H9 (cell line): ENCODE results near the gene YEATS4. TPM values are rescaled to one million over a fixed set of nuclear protein-coding genes. Genes with fewer than 3 reads are reported as not detected.

Source experiments
- DNase-seq: peaks from one replicate; pipeline ENCODE4 v3.0.0-alpha.2; 2017
- H2AFZ ChIP-seq: one replicate; pipeline ENCODE4 v1.6.1; 2013; ENCODE audit warnings: mild to moderate bottlenecking, low read length, control low read depth, moderate library complexity
- H2AK5ac ChIP-seq: 2 replicates; pipeline ENCODE4 v1.6.1; 2013; ENCODE audit warnings: low read length, control low read depth, mixed read lengths; ENCODE audit not compliant: insufficient read length
- H2BK120ac ChIP-seq: one replicate; pipeline ENCODE4 v1.6.1; 2013; ENCODE audit warnings: low read depth, mild to moderate bottlenecking, low read length, control low read depth, inconsistent platforms; ENCODE audit not compliant: poor library complexity, severe bottlenecking
- H2BK12ac ChIP-seq: 2 replicates; pipeline ENCODE4 v1.6.1; 2013; ENCODE audit warnings: low read length, control low read depth, mixed read lengths, low read depth; ENCODE audit not compliant: insufficient read length
- H2BK15ac ChIP-seq: 2 replicates; pipeline ENCODE4 v1.6.1; 2013; ENCODE audit warnings: low read depth, low read length, control low read depth
- H2BK20ac ChIP-seq: one replicate; pipeline ENCODE4 v1.6.1; 2013; ENCODE audit warnings: low read depth, mild to moderate bottlenecking, low read length, control low read depth, inconsistent platforms; ENCODE audit not compliant: poor library complexity, severe bottlenecking
- H2BK5ac ChIP-seq: 2 replicates; pipeline ENCODE4 v1.6.1; 2013; ENCODE audit warnings: low read length, control low read depth, mixed read lengths; ENCODE audit not compliant: insufficient read length
- H3K14ac ChIP-seq: 2 replicates; pipeline ENCODE4 v1.6.1; 2013; ENCODE audit warnings: low read length, control low read depth; ENCODE audit not compliant: insufficient read depth
- H3K18ac ChIP-seq: 2 replicates; pipeline ENCODE4 v1.6.1; 2013; ENCODE audit warnings: low read depth, mild to moderate bottlenecking, mixed read lengths, low read length, control low read depth; ENCODE audit not compliant: insufficient read length
- H3K23ac ChIP-seq: 2 replicates; pipeline ENCODE4 v1.6.1; 2013; ENCODE audit warnings: low read length, control low read depth, mixed read lengths, low read depth; ENCODE audit not compliant: insufficient read length
- H3K23me2 ChIP-seq: 2 replicates; pipeline ENCODE4 v1.6.1; 2013; ENCODE audit warnings: low read depth, mild to moderate bottlenecking, mixed read lengths, low read length, control low read depth; ENCODE audit not compliant: insufficient read length, poor library complexity, severe bottlenecking
- H3K27ac ChIP-seq: 2 replicates; pipeline ENCODE4 v1.5.1; 2013; ENCODE audit warnings: low read length, control low read depth, mixed read lengths, low read depth; ENCODE audit not compliant: insufficient read length
- H3K27me3 ChIP-seq: 2 replicates; pipeline ENCODE4 v1.6.1; 2013; ENCODE audit warnings: low read length, control low read depth, inconsistent platforms; ENCODE audit not compliant: insufficient read depth
- H3K4ac ChIP-seq: 2 replicates; pipeline ENCODE4 v1.6.1; 2013; ENCODE audit warnings: low read depth, mild to moderate bottlenecking, control low read depth, inconsistent platforms, low read length, moderate library complexity
- H3K4me1 ChIP-seq: 2 replicates; pipeline ENCODE4 v1.6.1; 2013; ENCODE audit warnings: low read length, control low read depth, inconsistent platforms; ENCODE audit not compliant: insufficient read depth
- H3K4me2 ChIP-seq: 2 replicates; pipeline ENCODE4 v1.6.1; 2013; ENCODE audit warnings: low read length, control low read depth, mixed read lengths; ENCODE audit not compliant: insufficient read length, insufficient read depth
- H3K56ac ChIP-seq: 2 replicates; pipeline ENCODE4 v1.6.1; 2013; ENCODE audit warnings: low read depth, mild to moderate bottlenecking, mixed read lengths, low read length, control low read depth; ENCODE audit not compliant: insufficient read length
- H3K79me1 ChIP-seq: 2 replicates; pipeline ENCODE4 v1.6.1; 2013; ENCODE audit warnings: low read depth, mild to moderate bottlenecking, moderate library complexity, low read length, control low read depth, inconsistent platforms; ENCODE audit not compliant: insufficient read depth, poor library complexity, severe bottlenecking
- H3K79me2 ChIP-seq: 2 replicates; pipeline ENCODE4 v1.6.1; 2013; ENCODE audit warnings: low read length, control low read depth, inconsistent platforms; ENCODE audit not compliant: insufficient read depth
- H3K9ac ChIP-seq: 2 replicates; pipeline ENCODE4 v1.6.1; 2013; ENCODE audit warnings: low read length, control low read depth, mixed read lengths; ENCODE audit not compliant: insufficient read length; ENCODE audit errors: extremely low read depth
- H3K9me3 ChIP-seq: one replicate; pipeline ENCODE4 v1.6.1; 2013; ENCODE audit warnings: low read depth, low read length, inconsistent platforms; ENCODE audit not compliant: control insufficient read depth
- H3T11ph ChIP-seq: one replicate; pipeline ENCODE4 v1.6.1; 2013; ENCODE audit warnings: mild to moderate bottlenecking, low read length, control low read depth, inconsistent platforms
- H4K20me1 ChIP-seq: one replicate; pipeline ENCODE4 v1.6.1; 2013; ENCODE audit not compliant: control insufficient read depth, insufficient read length, insufficient read depth
- H4K5ac ChIP-seq: 2 replicates; pipeline ENCODE4 v1.6.1; 2013; ENCODE audit warnings: low read depth, mild to moderate bottlenecking, mixed read lengths, low read length, control low read depth; ENCODE audit not compliant: insufficient read length
- H4K8ac ChIP-seq: replicated peaks from 2 replicates; pipeline ENCODE4 v1.6.1; 2013; ENCODE audit warnings: low read length, control low read depth, mixed read lengths, low read depth; ENCODE audit not compliant: insufficient read length
- H4K91ac ChIP-seq: 2 replicates; pipeline ENCODE4 v1.6.1; 2013; ENCODE audit warnings: low read depth, mild to moderate bottlenecking, moderate library complexity, mixed read lengths, low read length, control low read depth; ENCODE audit not compliant: insufficient read length
- H3K27ac Mint-ChIP-seq, 3 experiments: 2 replicates in 2 of 3; 3 replicates in 1 of 3; pipeline ENCODE4 v1.8.0; 2020 to 2021; ENCODE audit warnings: mixed read lengths in 3 of 3, mild to moderate bottlenecking in 1 of 3, moderate library complexity in 1 of 3
- H3K27me3 Mint-ChIP-seq: 2 replicates; pipeline ENCODE4 v1.8.0; 2021; ENCODE audit warnings: low read depth, mild to moderate bottlenecking, moderate library complexity, mixed read lengths
- H3K36me3 Mint-ChIP-seq, 3 experiments: 2 replicates in 2 of 3; 3 replicates in 1 of 3; pipeline ENCODE4 v1.8.0; 2020 to 2021; ENCODE audit warnings: low read depth in 3 of 3, mixed read lengths in 3 of 3; ENCODE audit not compliant: insufficient read depth in 1 of 3
- H3K4me1 Mint-ChIP-seq, 2 experiments: 2 replicates each; pipeline ENCODE4 v1.8.0; 2020; ENCODE audit warnings: mixed read lengths in 2 of 2
- H3K4me3 Mint-ChIP-seq, 2 experiments: 2 replicates in 1 of 2; 3 replicates in 1 of 2; pipeline ENCODE4 v1.8.0; 2020 to 2021; ENCODE audit warnings: mild to moderate bottlenecking in 2 of 2, mixed read lengths in 2 of 2, moderate library complexity in 1 of 2
- H3K9me3 Mint-ChIP-seq, 2 experiments: 2 replicates in 1 of 2; 3 replicates in 1 of 2; pipeline ENCODE4 v1.8.0; 2020; ENCODE audit warnings: mild to moderate bottlenecking in 2 of 2, mixed read lengths in 2 of 2, moderate library complexity in 1 of 2
- WGBS: extraction: QIAGEN DNeasy Blood & Tissue Kit; methylation state at CpG from one replicate; pipeline ENCODE4 v1.1.7; 2013; ENCODE audit warnings: missing lambda C conversion rate, low lambda C conversion rate, mixed read lengths; ENCODE audit not compliant: insufficient read length; ENCODE audit errors: extremely low coverage; 5-methylcytosine and 5-hydroxymethylcytosine counted together
- total RNA-seq: library from RNA; stranded (reverse); gene quantifications from 2 replicates; pipeline ENCODE4 v1.2.1, GENCODE V29; 2021
- TF ChIP-seq, protein P1 (sequence below): fragments of 200-600 bp; sonication (generic); conservative IDR thresholded peaks from 3 replicates; pipeline ENCODE4 v1.8.0; 2021; ENCODE audit warnings: antibody characterized with exemption, mild to moderate bottlenecking

Gene YEATS4
- total RNA-seq, 1 experiment from 2014 or later, result 35.6 TPM

DNA sequence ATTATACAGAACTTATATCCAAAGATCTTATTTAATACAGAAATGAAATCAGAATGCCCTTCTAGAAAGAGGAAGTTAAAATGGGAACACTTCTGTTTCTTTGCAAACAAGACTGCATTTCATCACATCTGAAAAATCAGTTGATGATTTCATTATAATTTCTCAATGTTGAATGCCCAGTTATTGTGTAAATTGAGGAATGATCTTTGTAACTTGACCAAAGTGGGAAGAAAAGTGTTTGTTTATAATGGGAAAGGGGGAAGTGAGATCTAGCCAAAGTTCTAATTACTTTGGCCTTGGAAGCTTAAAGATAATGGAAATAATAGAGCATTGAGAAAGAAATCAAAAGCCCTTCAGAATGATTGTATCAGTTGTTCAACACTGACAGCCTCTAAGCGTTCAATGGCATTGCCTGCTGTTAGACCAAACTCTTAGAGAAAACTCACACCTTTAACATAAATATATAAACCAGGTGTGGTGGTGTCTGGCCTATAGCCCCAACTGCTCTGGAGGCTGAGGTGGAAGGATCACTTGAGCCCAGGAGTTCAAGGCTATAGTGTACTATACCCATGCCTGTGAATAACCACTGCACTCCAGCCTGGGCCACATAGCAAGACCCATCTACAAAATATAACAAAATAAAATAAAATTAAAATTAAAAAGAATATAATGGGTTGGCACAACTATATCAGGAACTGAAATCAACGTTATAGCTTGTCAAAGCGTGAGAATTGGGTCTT lies 21.3 kb upstream of the YEATS4 start:
- no peak overlapping the region for H3K9ac ChIP-seq

More for the DNA sequence above, 21.3 kb upstream of the YEATS4 start:
- Histone ChIP-seq H3K4me2 (no peak overlapping the region), H2BK120ac (no peak overlapping the region), H2BK5ac (no peak overlapping the region), H3K23ac (no peak overlapping the region), H2AK5ac (no peak overlapping the region), H2BK20ac (no peak overlapping the region), H3K27me3 (no peaks in the 10 kb centered on the region), H4K5ac (no peak overlapping the region), H4K8ac (no peak overlapping the region), H3K9me3 (no peaks in the 10 kb centered on the region), H2BK15ac (no peak overlapping the region), H3K4ac (no peak overlapping the region), H2AFZ (no peak overlapping the region), H3K23me2 (no peaks in the 10 kb centered on the region), H3K79me1 (no peaks in the 10 kb centered on the region), H3K14ac (no peak overlapping the region), H2BK12ac (no peak overlapping the region), H3K4me1 (no peaks in the 10 kb centered on the region), H4K20me1 (no peaks in the 10 kb centered on the region), H3T11ph (no peak overlapping the region), H3K18ac (no peak overlapping the region), H3K56ac (no peak overlapping the region), H4K91ac (no peak overlapping the region), H3K27ac (no peak overlapping the region), H3K79me2 (no peaks in the 10 kb centered on the region)
- Mint-ChIP-seq H3K27me3 (no peaks in the 10 kb centered on the region; the same call in 1 of the 2 replicates), H3K27ac (no peak overlapping the region), H3K9me3 (no peaks in the 10 kb centered on the region), H3K36me3 (no peaks in the 10 kb centered on the region), H3K4me1 (peaks cover 2 to 6% of the 10 kb centered on the region in 2 experiments; a peak in 3 of 4 replicates), H3K4me3 (no peak overlapping the region)
- TF ChIP-seq, protein P1, sequence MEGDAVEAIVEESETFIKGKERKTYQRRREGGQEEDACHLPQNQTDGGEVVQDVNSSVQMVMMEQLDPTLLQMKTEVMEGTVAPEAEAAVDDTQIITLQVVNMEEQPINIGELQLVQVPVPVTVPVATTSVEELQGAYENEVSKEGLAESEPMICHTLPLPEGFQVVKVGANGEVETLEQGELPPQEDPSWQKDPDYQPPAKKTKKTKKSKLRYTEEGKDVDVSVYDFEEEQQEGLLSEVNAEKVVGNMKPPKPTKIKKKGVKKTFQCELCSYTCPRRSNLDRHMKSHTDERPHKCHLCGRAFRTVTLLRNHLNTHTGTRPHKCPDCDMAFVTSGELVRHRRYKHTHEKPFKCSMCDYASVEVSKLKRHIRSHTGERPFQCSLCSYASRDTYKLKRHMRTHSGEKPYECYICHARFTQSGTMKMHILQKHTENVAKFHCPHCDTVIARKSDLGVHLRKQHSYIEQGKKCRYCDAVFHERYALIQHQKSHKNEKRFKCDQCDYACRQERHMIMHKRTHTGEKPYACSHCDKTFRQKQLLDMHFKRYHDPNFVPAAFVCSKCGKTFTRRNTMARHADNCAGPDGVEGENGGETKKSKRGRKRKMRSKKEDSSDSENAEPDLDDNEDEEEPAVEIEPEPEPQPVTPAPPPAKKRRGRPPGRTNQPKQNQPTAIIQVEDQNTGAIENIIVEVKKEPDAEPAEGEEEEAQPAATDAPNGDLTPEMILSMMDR, result no peak
- WGBS, result no CpG with 5 or more reads among the region's 3 CpGs
- DNase-seq, result no peak
